DOHH2 (cell line): ENCODE measurements around the gene ARF1.

Experiments used
- H3F3A ChIP-seq: fragments of 200-600 bp; sonication (generic), shearing (Covaris generic); 2 replicates; pipeline ENCODE4 v1.6.0; 2016; ENCODE audit warnings: antibody characterized with exemption, mild to moderate bottlenecking; ENCODE audit not compliant: control insufficient read depth, insufficient read depth
- H3K27ac ChIP-seq: fragments of 200-600 bp; sonication (generic); 2 replicates; pipeline ENCODE4 v1.5.1; 2014; ENCODE audit warnings: low read depth, mild to moderate bottlenecking, low read length, moderate library complexity
- H3K27me3 ChIP-seq: fragments of 200-600 bp; sonication (generic); 2 replicates; pipeline ENCODE4 v1.6.1; 2014; ENCODE audit warnings: mild to moderate bottlenecking, low read length, mixed read lengths; ENCODE audit not compliant: control insufficient read depth
- H3K36me3 ChIP-seq: fragments of 200-600 bp; sonication (generic); 2 replicates; pipeline ENCODE4 v1.6.1; 2014; ENCODE audit warnings: mild to moderate bottlenecking, low read length, moderate library complexity, mixed read lengths; ENCODE audit not compliant: control insufficient read depth
- H3K4me1 ChIP-seq: fragments of 200-600 bp; sonication (generic); 2 replicates; pipeline ENCODE4 v1.6.1; 2014; ENCODE audit warnings: mild to moderate bottlenecking, low read length, mixed read lengths; ENCODE audit not compliant: control insufficient read depth
- H3K4me2 ChIP-seq: fragments of 200-600 bp; sonication (generic); 2 replicates; pipeline ENCODE4 v1.6.0; 2014; ENCODE audit warnings: mild to moderate bottlenecking, low read length, moderate library complexity
- H3K4me3 ChIP-seq: fragments of 200-600 bp; sonication (generic); 2 replicates; pipeline ENCODE4 v1.5.1; 2014; ENCODE audit warnings: mild to moderate bottlenecking, low read length, mixed read lengths
- H3K79me2 ChIP-seq: fragments of 200-600 bp; sonication (generic); 2 replicates; pipeline ENCODE4 v1.6.1; 2014; ENCODE audit warnings: mild to moderate bottlenecking, low read length, mixed read lengths; ENCODE audit not compliant: control insufficient read depth
- H3K9me2 ChIP-seq: fragments of 200-600 bp; sonication (generic); replicated peaks from 2 replicates; pipeline ENCODE4 v1.6.1; 2014; ENCODE audit warnings: mild to moderate bottlenecking, low read length, mixed read lengths; ENCODE audit not compliant: control insufficient read depth
- H3K9me3 ChIP-seq: fragments of 200-600 bp; sonication (generic); 2 replicates; pipeline ENCODE4 v1.6.1; 2014; ENCODE audit warnings: antibody characterized with exemption, low read length, mixed read lengths; ENCODE audit not compliant: control insufficient read depth, insufficient read depth
- H4K20me1 ChIP-seq: fragments of 200-600 bp; sonication (generic); 2 replicates; pipeline ENCODE4 v1.6.0; 2014; ENCODE audit warnings: low read depth, mild to moderate bottlenecking, antibody characterized with exemption, low read length, moderate library complexity; ENCODE audit not compliant: control insufficient read depth, insufficient read depth
- EZH2phosphoT487 ChIP-seq: fragments of 200-600 bp; sonication (generic); IDR thresholded peaks from 2 replicates; pipeline ENCODE4 v1.6.1; 2017; ENCODE audit warnings: borderline replicate concordance, mild to moderate bottlenecking, antibody characterized with exemption, low read length, moderate library complexity, mixed read lengths
- TF ChIP-seq, protein P1 (sequence below): fragments of 200-600 bp; sonication (generic); IDR thresholded peaks from one replicate; pipeline ENCODE4 v1.5.1; 2014; ENCODE audit warnings: antibody characterized with exemption, mild to moderate bottlenecking, low read depth, low read length; ENCODE audit not compliant: poor library complexity, severe bottlenecking

The ARF1 gene

GRCh38 chr1:228094432-228095016 lies 12.0 kb downstream of the ARF1 start:
- H3F3A ChIP-seq = peaks cover 7% of the 10 kb centered on the region; the same call in 1 of the 2 replicates
- H3K4me2 ChIP-seq = no peak overlapping the region
- no peak overlapping the region for H3K27ac ChIP-seq
- H3K79me2 ChIP-seq = peaks cover 95% of the 10 kb centered on the region
- H3K4me1 ChIP-seq = no peaks in the 10 kb centered on the region
- no peaks in the 10 kb centered on the region for H3K27me3 ChIP-seq
- H3K9me2 ChIP-seq = no peaks in the 10 kb centered on the region
- peaks cover 41% of the 10 kb centered on the region for H3K9me3 ChIP-seq
- TF ChIP-seq, protein P1, sequence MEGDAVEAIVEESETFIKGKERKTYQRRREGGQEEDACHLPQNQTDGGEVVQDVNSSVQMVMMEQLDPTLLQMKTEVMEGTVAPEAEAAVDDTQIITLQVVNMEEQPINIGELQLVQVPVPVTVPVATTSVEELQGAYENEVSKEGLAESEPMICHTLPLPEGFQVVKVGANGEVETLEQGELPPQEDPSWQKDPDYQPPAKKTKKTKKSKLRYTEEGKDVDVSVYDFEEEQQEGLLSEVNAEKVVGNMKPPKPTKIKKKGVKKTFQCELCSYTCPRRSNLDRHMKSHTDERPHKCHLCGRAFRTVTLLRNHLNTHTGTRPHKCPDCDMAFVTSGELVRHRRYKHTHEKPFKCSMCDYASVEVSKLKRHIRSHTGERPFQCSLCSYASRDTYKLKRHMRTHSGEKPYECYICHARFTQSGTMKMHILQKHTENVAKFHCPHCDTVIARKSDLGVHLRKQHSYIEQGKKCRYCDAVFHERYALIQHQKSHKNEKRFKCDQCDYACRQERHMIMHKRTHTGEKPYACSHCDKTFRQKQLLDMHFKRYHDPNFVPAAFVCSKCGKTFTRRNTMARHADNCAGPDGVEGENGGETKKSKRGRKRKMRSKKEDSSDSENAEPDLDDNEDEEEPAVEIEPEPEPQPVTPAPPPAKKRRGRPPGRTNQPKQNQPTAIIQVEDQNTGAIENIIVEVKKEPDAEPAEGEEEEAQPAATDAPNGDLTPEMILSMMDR = no peak
- TF ChIP-seq EZH2phosphoT487 = no peak
- no peak overlapping the region for H3K4me3 ChIP-seq
- H4K20me1 ChIP-seq = peaks cover 20% of the 10 kb centered on the region
- H3K36me3 ChIP-seq = peaks cover 99% of the 10 kb centered on the region

GRCh38 chr1:228095161-228095560 lies 12.7 kb downstream of the ARF1 start:
- peaks cover 99% of the 10 kb centered on the region for H3K36me3 ChIP-seq
- H3K4me1 ChIP-seq = no peaks in the 10 kb centered on the region
- no peak overlapping the region for H3K4me2 ChIP-seq
- H3F3A ChIP-seq = peaks cover 7% of the 10 kb centered on the region; the same call in 1 of the 2 replicates
- H3K9me3 ChIP-seq = peaks cover 41% of the 10 kb centered on the region
- H3K4me3 ChIP-seq = no peak overlapping the region
- H3K9me2 ChIP-seq = no peaks in the 10 kb centered on the region
- H3K27ac ChIP-seq = no peak overlapping the region
- peaks cover 15% of the 10 kb centered on the region for H4K20me1 ChIP-seq
- no peaks in the 10 kb centered on the region for H3K27me3 ChIP-seq
- no peak for TF ChIP-seq EZH2phosphoT487
- TF ChIP-seq, protein P1 = no peak
- H3K79me2 ChIP-seq = peaks cover 89% of the 10 kb centered on the region

- H3K4me2 ChIP-seq = no peak overlapping the region
- H3K27me3 ChIP-seq = no peaks in the 10 kb centered on the region
- peaks cover 37% of the 10 kb centered on the region for H3K9me3 ChIP-seq
- H3F3A ChIP-seq = peaks cover 13% of the 10 kb centered on the region
- no peak overlapping the region for H3K4me3 ChIP-seq
- H3K36me3 ChIP-seq = peaks cover 96% of the 10 kb centered on the region
- peaks cover 81% of the 10 kb centered on the region for H3K79me2 ChIP-seq
- H3K9me2 ChIP-seq = no peaks in the 10 kb centered on the region
- TF ChIP-seq EZH2phosphoT487 = no peak
- TF ChIP-seq, protein P1 = no peak
- H3K27ac ChIP-seq = no peak overlapping the region
- H3K4me1 ChIP-seq = peaks cover 2% of the 10 kb centered on the region
- H4K20me1 ChIP-seq = peaks cover 14% of the 10 kb centered on the region
These were observed 13.4 kb downstream of the ARF1 start for GRCh38 chr1:228095938-228096337.
